ENCODE data around the gene ASPM. TPM values are rescaled to one million over a fixed set of nuclear protein-coding genes. Genes with fewer than 3 reads are reported as not detected.

ASPM gene
- total and polyA plus RNA-seq, 2 of the 4 experiments (the other 2 are of a cell fraction) = 7.1 to 27.8 TPM

DNA sequence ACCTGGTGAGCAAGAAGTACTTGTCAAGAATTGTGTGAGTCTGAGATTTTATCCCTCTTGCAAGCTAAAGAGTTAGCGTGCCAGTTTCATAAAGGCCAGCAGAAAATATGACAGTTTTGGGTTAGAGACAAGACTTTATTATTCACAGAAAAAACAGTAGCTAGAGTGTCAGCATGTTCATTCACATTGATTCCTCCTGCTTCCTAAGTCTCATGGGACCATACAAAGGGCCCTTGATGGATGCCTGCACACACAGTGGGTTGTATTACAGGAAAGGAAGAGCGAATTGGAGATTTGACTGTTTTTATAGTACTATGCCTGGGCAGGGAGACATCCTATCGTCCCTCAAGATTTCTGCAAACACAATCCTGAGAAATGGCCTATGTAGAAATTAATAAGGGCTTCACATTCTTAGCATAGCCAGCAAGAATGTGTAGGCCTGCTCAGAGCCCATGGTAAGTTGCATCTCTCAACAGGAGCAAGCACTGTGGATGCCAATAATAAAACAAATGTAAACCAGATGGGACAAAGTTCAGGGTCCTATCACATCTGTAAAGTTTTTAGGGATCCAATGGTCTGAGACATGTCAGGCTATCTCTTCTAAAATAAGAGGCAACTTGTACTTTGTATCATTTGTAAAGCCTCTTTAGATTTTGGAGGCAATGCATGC is 4.0 kb upstream of the ASPM start:
- WGBS, 2 experiments (ENCODE audit: extremely low coverage in 2 of 2, insufficient read length in 1 of 2) = no CpG with 5 or more reads among the region's 3 CpGs
- ATAC-seq (ENCODE audit: low read depth) (no peak), DNase-seq (no peak)
- Histone ChIP-seq H3K9ac (ENCODE audit: low read depth, low read length) (no peak overlapping the region), H4K8ac (ENCODE audit: low read depth in 2 of 2, low read length in 2 of 2) (no peak overlapping the region), H3K9me3 (ENCODE audit: control insufficient read depth, insufficient read depth, low read length) (no peaks in the 10 kb centered on the region), H3K56ac (ENCODE audit: extremely low read depth, insufficient read depth, low read length) (no peak overlapping the region), H3K4me2 (ENCODE audit: low read depth, low read length) (no peak overlapping the region), H2AK9ac (replicated peaks; ENCODE audit: low read depth, low read length, poor library complexity) (no peak overlapping the region), H4K5ac (ENCODE audit: low read depth, low read length) (no peak overlapping the region), H3K18ac (ENCODE audit: low read depth, low read length) (no peak overlapping the region), H2AK5ac (ENCODE audit: low read depth, low read length) (no peak overlapping the region), H4K20me1 (ENCODE audit: insufficient read depth, low read length) (no peaks in the 10 kb centered on the region), H3K9me1 (ENCODE audit: insufficient read depth, low read length) (no peaks in the 10 kb centered on the region), H4K91ac (ENCODE audit: insufficient read depth, low read depth, low read length) (no peak overlapping the region), H2BK5ac (ENCODE audit: low read depth, low read length, poor library complexity, severe bottlenecking) (no peak overlapping the region), H3K79me1 (ENCODE audit: low read depth in 1 of 2, low read length in 2 of 2) (no peaks in the 10 kb centered on the region), H2BK120ac (ENCODE audit: low read depth, low read length) (no peak overlapping the region), H2BK20ac (ENCODE audit: low read depth, low read length) (no peak overlapping the region), H2AFZ (replicated peaks; ENCODE audit: low read length, poor library complexity) (no peak overlapping the region), H3K27me3 (ENCODE audit: control insufficient read depth, insufficient read depth, low read length) (no peaks in the 10 kb centered on the region), H3K14ac (replicated peaks; ENCODE audit: low read depth, low read length) (no peak overlapping the region), H3K27ac (ENCODE audit: insufficient read depth, low read length) (no peak overlapping the region), H3K4me1 (ENCODE audit: control insufficient read depth, insufficient read depth, low read length) (no peaks in the 10 kb centered on the region), H3K36me3 (ENCODE audit: control insufficient read depth, insufficient read depth, low read length) (no peaks in the 10 kb centered on the region), H3K4me3 (ENCODE audit: insufficient read depth, low read depth, low read length) (no peak overlapping the region), H2BK15ac (ENCODE audit: low read depth, low read length) (no peak overlapping the region), H3K4ac (ENCODE audit: low read depth, low read length) (no peak overlapping the region), H3K23ac (ENCODE audit: low read depth, low read length) (no peak overlapping the region)
- intact Hi-C loops (cut with micrococcal nuclease) = no loop called here
- dilution Hi-C loops (cut with HindIII; ENCODE audit: low sequenced_read_pairs, unreplicated experiment) = no loop called here
- POLR2A ChIA-PET (ENCODE audit: unreplicated experiment) = no interaction called here
- CTCF ChIA-PET = no interaction called here
- TF ChIP-seq RCOR1 (IDR thresholded peaks at IDR 0.05; ENCODE audit: insufficient replicate concordance, low read length) (no peak), RAD21 (IDR thresholded peaks at IDR 0.05; ENCODE audit: low read length) (no peak), CHD1 (IDR thresholded peaks at IDR 0.05; ENCODE audit: low read depth, low read length) (no peak), USF2 (IDR thresholded peaks at IDR 0.05; ENCODE audit: low read depth, low read length) (no peak), MXI1 (IDR thresholded peaks at IDR 0.05; ENCODE audit: borderline replicate concordance, low read depth, low read length) (no peak), MAFK (IDR thresholded peaks at IDR 0.05; ENCODE audit: low read depth, low read length) (no peak), MAZ (IDR thresholded peaks at IDR 0.05; ENCODE audit: borderline replicate concordance, low read depth, low read length) (no peak), ELK1 (IDR thresholded peaks at IDR 0.05; ENCODE audit: borderline replicate concordance, low read depth, low read length) (no peak), BHLHE40 (IDR thresholded peaks at IDR 0.05; ENCODE audit: low read depth, low read length) (no peak), RFX5 (IDR thresholded peaks at IDR 0.05; ENCODE audit: low read depth, low read length) (no peak), SMC3 (IDR thresholded peaks at IDR 0.05; ENCODE audit: low read depth, low read length) (no peak), FOS (IDR thresholded peaks at IDR 0.05; ENCODE audit: low read depth, low read length) (no peak), POLR2A (IDR thresholded peaks at IDR 0.05; ENCODE audit: low read depth, low read length) (no peak), NFE2L2 (IDR thresholded peaks at IDR 0.05; ENCODE audit: low read depth, low read length) (no peak)
- TF ChIP-seq, protein P1, sequence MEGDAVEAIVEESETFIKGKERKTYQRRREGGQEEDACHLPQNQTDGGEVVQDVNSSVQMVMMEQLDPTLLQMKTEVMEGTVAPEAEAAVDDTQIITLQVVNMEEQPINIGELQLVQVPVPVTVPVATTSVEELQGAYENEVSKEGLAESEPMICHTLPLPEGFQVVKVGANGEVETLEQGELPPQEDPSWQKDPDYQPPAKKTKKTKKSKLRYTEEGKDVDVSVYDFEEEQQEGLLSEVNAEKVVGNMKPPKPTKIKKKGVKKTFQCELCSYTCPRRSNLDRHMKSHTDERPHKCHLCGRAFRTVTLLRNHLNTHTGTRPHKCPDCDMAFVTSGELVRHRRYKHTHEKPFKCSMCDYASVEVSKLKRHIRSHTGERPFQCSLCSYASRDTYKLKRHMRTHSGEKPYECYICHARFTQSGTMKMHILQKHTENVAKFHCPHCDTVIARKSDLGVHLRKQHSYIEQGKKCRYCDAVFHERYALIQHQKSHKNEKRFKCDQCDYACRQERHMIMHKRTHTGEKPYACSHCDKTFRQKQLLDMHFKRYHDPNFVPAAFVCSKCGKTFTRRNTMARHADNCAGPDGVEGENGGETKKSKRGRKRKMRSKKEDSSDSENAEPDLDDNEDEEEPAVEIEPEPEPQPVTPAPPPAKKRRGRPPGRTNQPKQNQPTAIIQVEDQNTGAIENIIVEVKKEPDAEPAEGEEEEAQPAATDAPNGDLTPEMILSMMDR (conservative IDR thresholded peaks at IDR 0.05; ENCODE audit: low read depth, low read length) = no peak
- in situ Hi-C loops (cut with MboI; ENCODE audit: low sequenced_read_pairs) = no loop called here
- no TSS peak for BruUV-seq (replicated peaks)

Data from IMR-90 (cell line).